ENCODE results near the gene ZFYVE9. TPM values are rescaled to one million over a fixed set of nuclear protein-coding genes. Genes with fewer than 3 reads are reported as not detected.

Gene ZFYVE9
- total RNA-seq, 1 donor from 2014 or later: 40.0 TPM

GRCh38 chr1:52125736-52126359, 16.0 kb upstream of the ZFYVE9 start:
- Mint-ChIP-seq H3K27ac (no peak overlapping the region), H3K4me1 (ENCODE audit: low read depth) (peaks cover 3% of the 10 kb centered on the region), H3K36me3 (ENCODE audit: insufficient read depth) (no peaks in the 10 kb centered on the region), H3K27me3 (peaks cover 11% of the 10 kb centered on the region), H3K4me3 (ENCODE audit: low read depth) (no peak overlapping the region), H3K9me3 (ENCODE audit: low read depth) (peaks cover under 1% of the 10 kb centered on the region)
- no peak for DNase-seq (ENCODE audit: low spot score, unreplicated experiment)
- no peak for TF ChIP-seq CTCF (IDR thresholded peaks at IDR 0.05; ENCODE audit: unreplicated experiment)

- Mint-ChIP-seq H3K4me3 (ENCODE audit: low read depth) (no peak overlapping the region), H3K27me3 (peaks cover 11% of the 10 kb centered on the region), H3K4me1 (ENCODE audit: low read depth) (peaks cover 2% of the 10 kb centered on the region), H3K27ac (no peak overlapping the region), H3K36me3 (ENCODE audit: insufficient read depth) (no peaks in the 10 kb centered on the region), H3K9me3 (ENCODE audit: low read depth) (peaks cover 6% of the 10 kb centered on the region)
- DNase-seq (ENCODE audit: low spot score, unreplicated experiment): no peak
- TF ChIP-seq CTCF (IDR thresholded peaks at IDR 0.05; ENCODE audit: unreplicated experiment): peak; percentile 56
Observed at GRCh38 chr1:52127181-52128180, 14.4 kb upstream of the ZFYVE9 start.

- H3K9me3 Mint-ChIP-seq (ENCODE audit: low read depth): no peaks in the 10 kb centered on the region
- no peak for TF ChIP-seq CTCF (IDR thresholded peaks at IDR 0.05; ENCODE audit: unreplicated experiment)
- H3K27me3 Mint-ChIP-seq: peaks cover 5% of the 10 kb centered on the region
- H3K4me3 Mint-ChIP-seq (ENCODE audit: low read depth): no peak overlapping the region
- H3K4me1 Mint-ChIP-seq (ENCODE audit: low read depth): peaks cover 10% of the 10 kb centered on the region
- DNase-seq (ENCODE audit: low spot score, unreplicated experiment): no peak
- no peaks in the 10 kb centered on the region for H3K36me3 Mint-ChIP-seq (ENCODE audit: insufficient read depth)
- no peak overlapping the region for H3K27ac Mint-ChIP-seq
Observed at GRCh38 chr1:52139817-52140540, 1.9 kb upstream of the ZFYVE9 start.

GRCh38 chr1:52140633-52141512, 1.0 kb upstream of the ZFYVE9 start:
- DNase-seq (ENCODE audit: low spot score, unreplicated experiment): no peak
- Mint-ChIP-seq H3K36me3 (ENCODE audit: insufficient read depth) (no peaks in the 10 kb centered on the region), H3K27me3 (peaks cover 5% of the 10 kb centered on the region), H3K4me1 (ENCODE audit: low read depth) (peaks cover 14% of the 10 kb centered on the region), H3K9me3 (ENCODE audit: low read depth) (no peaks in the 10 kb centered on the region), H3K27ac (peak overlapping the region; percentile 95), H3K4me3 (ENCODE audit: low read depth) (peak overlapping the region; percentile 84)
- TF ChIP-seq CTCF (IDR thresholded peaks at IDR 0.05; ENCODE audit: unreplicated experiment): no peak

Measured in progenitor cell of endocrine pancreas (in vitro differentiated cells).